Measurements from ENCODE around the gene MAMLD1.

MAMLD1 gene

GRCh38 chrX:150355913-150356312 lies 7.2 kb upstream of the MAMLD1 start:
- peak in 1 of 3 experiments; percentile 10 for DNase-seq

DNA sequence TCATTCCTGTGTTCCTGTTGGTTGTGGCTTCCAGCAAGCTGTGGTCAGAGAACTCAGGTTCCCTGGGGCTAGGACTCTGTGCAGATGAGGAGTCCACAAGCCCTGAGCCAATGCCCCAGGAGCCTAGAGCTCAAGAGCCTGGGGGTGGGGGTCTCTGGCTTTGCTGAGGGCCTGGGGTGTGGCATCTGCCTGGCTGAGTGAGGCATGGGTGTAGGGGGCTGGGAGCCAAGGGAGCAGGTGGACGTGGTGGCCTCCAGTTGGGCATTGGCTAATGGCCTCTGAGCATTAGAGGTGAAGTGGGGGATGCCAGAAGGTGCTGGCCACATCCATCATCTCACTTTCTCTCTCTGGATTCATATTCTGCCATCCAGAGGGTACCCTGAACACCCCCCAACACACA lies 5.3 kb upstream of the MAMLD1 start:
- no peak for DNase-seq

GRCh38 chrX:150358651-150359050 lies 4.5 kb upstream of the MAMLD1 start:
- DNase-seq: no peak

DNA sequence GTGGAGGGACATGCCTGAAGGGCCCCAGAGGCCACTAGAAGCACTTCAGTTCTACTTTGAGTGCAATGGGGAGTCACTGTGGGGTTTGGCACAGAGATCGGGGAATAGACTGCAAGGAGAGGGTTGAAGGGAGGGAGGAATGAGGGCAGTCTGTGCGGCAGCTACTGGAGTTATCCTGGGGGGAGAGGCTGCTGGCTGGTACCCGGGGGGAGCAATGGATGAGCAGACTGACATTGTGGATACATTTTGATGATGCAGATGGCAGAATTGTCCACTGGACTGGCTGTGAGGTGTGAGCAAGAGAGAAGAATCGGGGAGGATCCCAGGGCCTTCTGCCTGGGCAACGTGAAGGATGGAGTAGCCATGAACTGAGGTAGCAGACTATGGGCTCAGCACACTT lies 2.8 kb upstream of the MAMLD1 start:
- DNase-seq: peak in 1 of 3 experiments; percentile 28

- no peak for DNase-seq
Observed at GRCh38 chrX:150361070-150361776, 1.9 kb upstream of the MAMLD1 start.

DNA sequence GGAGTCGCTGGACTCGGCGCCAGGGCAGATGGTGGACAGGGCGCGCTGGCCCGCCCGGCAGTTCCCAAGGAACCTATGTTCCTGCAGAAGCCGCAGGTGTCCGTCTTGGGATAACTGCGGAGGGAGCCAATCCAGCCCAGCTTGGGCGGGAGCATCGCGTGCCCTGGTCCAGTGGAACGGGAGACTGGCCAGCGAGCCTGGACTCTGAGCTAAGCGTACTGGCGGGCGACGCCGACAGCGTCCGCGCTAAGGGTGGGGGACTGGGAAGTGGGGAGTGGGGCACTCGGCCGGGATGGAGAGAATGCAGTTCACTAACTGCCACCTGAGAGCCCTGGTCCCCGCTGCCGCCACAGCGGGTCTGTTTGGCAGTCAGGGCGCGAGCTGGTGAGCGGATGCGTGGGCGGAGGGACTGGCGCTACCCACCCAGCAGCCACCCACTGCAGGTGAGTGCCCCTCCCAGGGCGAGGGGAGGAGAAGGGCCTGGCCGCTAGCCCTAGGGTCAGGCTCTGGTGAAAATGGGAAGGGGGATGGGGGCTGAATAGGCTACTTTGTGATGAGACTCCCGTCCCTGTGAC lies 1.3 kb upstream of the MAMLD1 start:
- peak in 1 of 3 experiments; percentile 15 for DNase-seq

GRCh38 chrX:150363561-150364346 lies 637 bp downstream of the MAMLD1 start:
- peak; percentile 38 to 53 (median 44) for DNase-seq

GRCh38 chrX:150364347-150365050 lies 1.4 kb downstream of the MAMLD1 start:
- DNase-seq: peak; percentile 49 to 65 (median 55)

GRCh38 chrX:150365051-150365989 lies 2.2 kb downstream of the MAMLD1 start:
- peak; percentile 65 to 82 (median 66) for DNase-seq

- peak in 1 of 3 experiments; percentile 38 for DNase-seq
Observed at GRCh38 chrX:150365990-150366911, 3.1 kb downstream of the MAMLD1 start.

- DNase-seq: no peak
Observed at GRCh38 chrX:150366951-150367545, 3.9 kb downstream of the MAMLD1 start.

DNA sequence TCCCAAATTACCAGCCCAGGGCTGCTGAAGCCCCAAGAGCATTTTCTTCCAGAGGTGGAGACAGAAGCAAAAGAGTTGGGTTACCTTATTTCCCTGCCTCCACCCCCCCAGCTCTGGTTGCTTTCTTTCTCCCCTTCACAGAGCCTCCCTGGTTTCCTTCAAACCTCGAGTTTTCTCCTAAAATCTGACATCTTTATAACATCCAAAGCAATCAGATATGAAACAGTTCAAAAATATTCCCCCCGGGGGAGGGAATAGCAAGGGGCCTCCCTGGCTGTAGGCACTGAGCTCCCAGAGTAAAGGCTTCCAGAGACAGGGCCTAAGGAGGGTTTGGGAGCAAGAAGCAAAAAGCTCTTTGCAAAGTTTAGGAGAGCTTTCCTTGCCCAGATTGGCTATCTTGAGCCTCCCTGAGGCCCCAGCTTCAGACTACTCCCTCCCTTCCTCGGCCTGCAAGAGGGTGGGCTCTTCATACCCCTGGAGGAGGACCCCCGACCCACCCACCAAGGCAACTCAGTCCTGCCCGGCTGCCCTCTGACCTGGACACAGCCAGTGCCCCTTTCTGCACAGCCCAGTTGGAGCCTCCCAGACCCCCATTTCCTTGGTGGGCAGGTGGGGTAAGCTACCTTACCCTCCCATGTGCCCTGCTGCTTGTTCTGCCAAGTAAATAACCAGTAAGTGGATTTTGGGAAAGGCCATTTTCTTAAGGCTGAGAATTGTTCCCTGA lies 7.6 kb downstream of the MAMLD1 start:
- no peak for DNase-seq

GRCh38 chrX:150371877-150372276 lies 8.8 kb downstream of the MAMLD1 start:
- DNase-seq: no peak

DNA sequence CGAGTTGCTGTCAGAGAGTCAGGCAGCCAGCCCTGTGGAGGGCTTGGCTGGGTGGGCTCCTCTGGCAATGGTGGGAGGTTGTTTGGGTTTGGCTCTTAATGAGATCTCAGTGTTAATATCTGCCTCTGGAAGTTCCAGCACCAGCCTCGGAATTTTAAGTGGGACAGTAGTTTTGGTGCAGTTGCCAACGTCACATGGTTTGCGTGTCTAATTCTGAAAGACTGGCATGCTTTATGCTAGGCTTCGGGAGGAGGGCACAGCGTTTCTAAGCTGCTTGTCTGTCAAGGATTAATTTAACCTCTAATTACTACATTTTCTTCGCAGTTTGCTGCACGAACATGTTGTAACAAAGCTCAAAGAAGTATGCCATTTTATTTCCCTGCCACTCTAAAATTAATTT lies 9.2 kb downstream of the MAMLD1 start:
- no peak for DNase-seq

DNA sequence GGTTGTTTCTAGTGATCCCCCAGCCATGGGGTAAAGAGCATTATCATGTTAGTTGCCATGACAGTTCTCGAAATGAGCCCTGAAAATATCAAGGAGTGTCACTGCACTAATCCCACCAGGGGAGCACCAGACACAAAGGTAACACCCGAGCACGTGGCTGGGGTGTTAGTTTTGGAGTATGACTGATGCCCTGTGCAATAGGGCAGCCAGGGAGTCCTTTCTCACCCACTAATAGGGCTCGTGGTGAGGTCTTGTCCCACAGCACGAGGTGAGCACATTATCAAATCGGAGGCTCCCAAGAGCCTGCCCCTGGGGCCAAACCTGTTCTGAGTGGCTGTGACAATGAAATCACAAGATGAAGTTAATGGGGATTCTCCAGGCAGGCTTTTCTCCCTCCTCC lies 9.6 kb downstream of the MAMLD1 start:
- no peak for DNase-seq

GRCh38 chrX:150375243-150375770 lies 12.2 kb downstream of the MAMLD1 start:
- no peak for DNase-seq

DNA sequence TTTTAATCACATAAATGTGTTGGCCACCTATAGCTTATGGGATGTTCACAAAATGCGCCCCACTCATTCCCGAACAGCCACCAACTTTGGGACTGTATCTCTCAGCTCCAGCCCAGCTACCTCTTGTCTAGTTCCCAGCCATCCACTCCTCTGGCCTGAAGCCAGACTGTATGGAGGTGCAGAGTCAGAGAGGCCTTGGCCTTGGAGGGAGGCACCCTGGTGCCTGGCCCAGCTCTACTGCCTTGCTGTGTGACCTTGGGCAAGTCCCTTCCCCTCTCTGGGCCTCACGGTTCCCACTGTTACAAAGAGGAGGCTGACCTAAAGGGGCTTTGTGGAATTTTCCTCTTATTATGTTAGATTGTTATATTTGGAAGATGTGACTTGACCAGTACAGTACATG lies 13.9 kb downstream of the MAMLD1 start:
- no peak for DNase-seq

GRCh38 chrX:150405006-150405405 lies 41.9 kb downstream of the MAMLD1 start:
- DNase-seq: no peak

- no peak for DNase-seq
Observed at GRCh38 chrX:150405576-150405975, 42.5 kb downstream of the MAMLD1 start.

DNA sequence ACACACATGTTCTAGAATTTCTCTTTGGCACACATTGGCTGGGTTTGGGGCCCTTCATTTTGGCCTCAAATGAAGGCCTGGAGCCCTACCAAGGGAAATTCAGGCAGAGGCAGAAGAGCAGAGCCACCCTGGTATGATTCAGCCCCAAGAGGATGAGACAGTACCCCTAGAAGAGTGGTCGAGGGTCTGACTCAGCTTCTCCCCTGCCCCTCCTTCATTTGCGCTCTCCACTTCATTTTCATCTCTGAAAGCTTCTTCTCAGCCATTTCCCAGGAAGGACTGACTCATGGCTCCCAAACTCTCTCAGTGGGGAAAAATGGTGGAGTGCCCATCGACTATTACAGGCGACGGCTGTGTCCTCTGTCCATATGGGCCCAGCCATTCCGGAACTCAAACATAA lies 43.5 kb downstream of the MAMLD1 start:
- no peak for DNase-seq

All from NCI-H1417 (cell line).